T-helper 9 cell (primary cell): ENCODE data around the gene ELOA2.
"Not testable (repeated sequence)": the region's sequence is repeated elsewhere in the genome, so short reads cannot be mapped to it uniquely, and the experiment has no call there.

Experiments used
- DNase-seq: peaks from one replicate; pipeline ENCODE4 v3.0.0-alpha.2; 2020
- total RNA-seq, 2 donors: gene quantifications; one replicate each; lab custom pipeline; 2026; lab: John Stamatoyannopoulos, UW

Gene ELOA2
- 0 reads per million in 2 donors for total RNA-seq

GRCh38 chr18:47035156-47035671 lies at the start of gene ELOA2:
ELOA2 (minus strand) TSS chr18:47035621; CDS start chr18:47035264, 357 bp downstream.
- no peak for DNase-seq

DNA sequence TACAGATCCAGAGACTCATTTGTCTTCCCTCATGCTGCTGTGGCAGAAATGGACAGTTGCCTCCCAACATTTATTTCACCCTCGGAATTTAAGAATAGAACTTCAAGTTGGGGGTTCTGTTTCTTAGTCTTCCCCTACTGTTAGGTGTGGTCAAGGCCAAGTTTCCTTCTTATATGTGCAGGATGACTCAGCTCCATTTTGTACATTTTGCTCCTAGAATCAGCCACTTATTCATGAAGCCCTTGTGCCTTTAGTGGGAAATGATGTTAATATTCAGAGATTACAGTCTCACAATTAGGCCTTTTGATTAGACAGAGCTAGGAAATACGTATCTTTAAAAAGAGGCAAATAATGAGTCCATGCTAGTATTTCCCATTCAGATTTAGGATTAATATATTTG lies 46.2 kb upstream of the ELOA2 start:
- no peak for DNase-seq

GRCh38 chr18:47080872-47081271 lies 45.5 kb upstream of the ELOA2 start:
- no peak for DNase-seq

GRCh38 chr18:47077111-47077510 lies 41.7 kb upstream of the ELOA2 start:
- DNase-seq, result no peak

DNA sequence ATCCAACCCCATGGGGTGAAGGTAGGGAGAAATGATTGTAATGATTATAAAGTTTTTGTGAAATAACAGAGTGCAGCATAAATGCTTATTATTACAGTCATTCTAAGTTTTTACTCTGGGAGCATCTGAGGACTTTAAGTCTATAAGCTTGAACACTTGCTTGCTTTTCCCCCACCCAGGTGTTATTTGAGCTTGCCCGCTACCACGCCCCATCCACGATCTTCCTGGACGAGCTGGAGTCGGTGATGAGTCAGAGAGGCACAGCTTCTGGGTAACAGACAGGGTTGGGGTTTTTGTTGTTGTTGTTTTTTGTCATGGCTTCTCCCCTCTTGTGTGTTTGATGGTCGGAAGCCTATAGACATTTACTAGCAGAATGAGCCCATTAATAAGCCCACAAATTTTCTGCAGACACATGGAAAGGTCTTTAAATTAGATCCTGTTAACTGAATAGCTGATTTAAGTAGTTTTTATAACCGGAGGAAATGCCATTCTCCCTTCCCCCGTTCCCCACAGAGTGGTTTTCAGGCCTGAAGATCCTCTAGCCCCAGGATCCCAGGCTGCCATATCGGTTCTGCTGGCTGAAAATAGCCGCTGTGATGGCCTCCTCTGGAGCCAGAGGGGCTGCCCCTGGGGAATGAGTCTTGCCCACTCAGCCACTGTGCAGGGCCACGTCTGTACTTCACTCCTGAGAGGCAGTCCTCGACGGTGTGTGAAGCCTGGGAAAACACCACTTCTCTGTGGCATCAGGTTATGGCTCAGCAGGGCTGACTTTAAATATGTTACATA lies 39.9 kb upstream of the ELOA2 start:
- no peak for DNase-seq

GRCh38 chr18:47067648-47068047 lies 32.2 kb upstream of the ELOA2 start:
- no peak for DNase-seq

- no peak for DNase-seq
Observed at GRCh38 chr18:47063096-47063495, 27.7 kb upstream of the ELOA2 start.

DNA sequence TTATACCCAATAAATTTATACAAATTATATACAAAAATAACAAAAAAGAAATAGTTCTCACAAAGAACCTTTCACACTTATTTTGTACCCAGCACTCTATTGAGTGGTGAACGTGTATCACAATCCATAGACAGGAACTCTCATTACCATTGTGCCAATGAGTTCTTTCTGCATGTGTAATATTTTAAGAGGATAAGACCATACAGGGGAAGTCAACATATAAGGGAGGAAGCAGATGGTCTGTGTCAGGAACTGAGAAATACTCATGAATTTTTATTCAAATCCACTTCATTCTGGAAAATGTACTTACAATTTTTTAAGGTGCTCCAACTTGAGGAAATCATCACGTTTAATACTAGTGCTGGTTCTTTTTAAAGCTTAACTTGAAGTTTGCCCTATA lies 27.1 kb upstream of the ELOA2 start:
- no peak for DNase-seq

- DNase-seq, result no peak
Observed at GRCh38 chr18:47054369-47054768, 18.9 kb upstream of the ELOA2 start.

- DNase-seq, result no peak
Observed at GRCh38 chr18:47050468-47050867, 15.0 kb upstream of the ELOA2 start.

GRCh38 chr18:47040982-47041381 lies 5.6 kb upstream of the ELOA2 start:
- DNase-seq, result no peak

DNA sequence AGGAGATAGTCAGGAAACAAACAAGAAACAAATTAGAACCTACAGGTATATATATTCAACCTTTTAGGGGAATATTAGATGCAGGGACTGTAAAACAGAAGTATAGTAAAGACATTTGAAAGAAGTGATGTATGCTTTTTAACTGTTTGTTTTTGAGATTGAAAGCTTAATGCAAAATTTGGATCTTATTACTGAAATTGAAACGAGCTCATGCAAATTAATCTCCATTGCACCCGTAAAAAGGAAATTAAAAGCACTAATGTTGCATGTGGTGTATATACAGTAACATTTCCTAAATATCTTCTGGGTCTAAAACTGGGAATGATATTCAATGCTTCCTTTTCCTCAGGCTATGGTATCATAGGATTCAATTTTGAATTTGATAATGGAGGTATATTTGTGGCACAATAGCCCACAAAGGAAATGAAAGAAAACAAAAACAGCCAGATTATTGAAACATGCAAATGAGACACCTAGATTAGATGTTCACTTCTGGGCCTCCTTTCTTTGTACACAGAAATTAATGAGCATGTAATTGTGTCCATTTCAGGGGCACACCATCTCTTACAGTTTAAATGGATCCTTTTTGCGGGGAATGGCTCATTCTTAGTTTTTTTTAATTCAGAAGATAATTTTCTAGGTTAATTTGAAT lies 1.6 kb upstream of the ELOA2 start:
- no peak for DNase-seq

DNA sequence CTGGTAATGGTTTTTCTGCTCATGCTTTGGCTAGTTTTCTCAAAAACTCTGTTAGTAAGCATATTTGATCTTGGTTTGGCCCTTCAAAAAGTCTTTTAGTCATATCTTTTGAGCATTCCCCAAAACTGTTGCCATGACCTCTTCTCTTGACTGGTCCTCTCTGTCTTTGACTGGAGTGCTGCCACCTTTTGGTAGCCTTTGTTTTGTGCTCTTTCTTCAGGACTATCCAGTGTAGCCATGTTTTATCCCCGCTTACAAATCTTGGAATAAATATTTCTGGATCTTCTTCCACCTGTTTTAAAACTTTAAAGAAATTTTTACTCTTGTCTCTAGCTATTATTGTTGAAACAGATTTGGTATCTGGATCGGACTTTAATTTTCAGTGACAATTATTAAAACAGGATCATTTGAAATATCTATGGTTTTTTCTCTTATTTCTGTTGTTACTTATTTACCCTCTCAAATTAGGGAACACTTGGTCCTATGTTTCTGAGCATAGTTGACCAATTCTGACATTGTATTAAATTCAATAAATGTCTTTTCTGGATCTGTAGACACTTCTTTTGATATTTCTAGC lies 965 bp upstream of the ELOA2 start:
- DNase-seq, result no peak

DNA sequence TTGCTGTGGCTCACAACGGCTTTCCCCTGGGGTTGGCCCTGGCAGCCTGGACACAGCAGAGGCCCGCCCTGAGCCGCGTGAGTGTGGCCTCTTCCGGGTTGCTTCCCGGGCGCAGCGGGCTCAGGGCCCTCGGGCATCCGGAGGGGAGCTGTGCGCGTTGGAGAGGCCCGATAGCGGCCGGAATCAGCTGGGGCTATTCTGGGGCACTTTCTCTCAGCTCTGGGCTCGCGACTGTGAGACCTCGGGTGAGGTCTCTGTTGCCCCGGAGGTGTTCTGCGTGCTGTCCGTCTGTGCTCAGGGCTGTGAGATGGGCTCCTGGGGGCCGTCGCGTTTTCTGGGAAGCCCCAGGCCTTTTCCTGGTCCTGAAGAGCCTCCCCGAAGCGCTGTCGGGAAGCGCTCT lies 830 bp downstream of the ELOA2 start:
- DNase-seq, result not testable (repeated sequence)

- DNase-seq, result no peak
Observed at GRCh38 chr18:47032945-47033344, 2.5 kb downstream of the ELOA2 start.

DNA sequence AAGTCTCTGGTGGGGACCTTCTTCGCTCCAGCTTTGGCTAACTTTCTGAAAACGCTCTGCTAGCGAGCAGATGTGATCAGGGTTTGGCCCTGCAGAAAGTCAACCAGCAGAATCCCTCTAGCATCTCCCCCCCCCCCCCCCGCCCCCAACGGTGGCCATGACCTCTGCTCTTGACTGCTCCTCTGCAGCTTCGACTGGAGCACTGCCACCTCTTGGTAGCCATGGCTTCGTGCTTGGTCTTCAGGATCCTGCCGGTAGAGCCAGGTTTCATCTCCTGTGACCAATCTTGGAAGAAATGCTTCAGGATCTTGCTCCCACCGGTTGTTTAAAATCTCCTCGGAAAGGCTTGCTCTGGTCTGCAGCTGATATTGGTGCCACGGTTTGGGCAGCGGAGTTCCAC lies 4.5 kb downstream of the ELOA2 start:
- DNase-seq, result not testable (repeated sequence)

DNA sequence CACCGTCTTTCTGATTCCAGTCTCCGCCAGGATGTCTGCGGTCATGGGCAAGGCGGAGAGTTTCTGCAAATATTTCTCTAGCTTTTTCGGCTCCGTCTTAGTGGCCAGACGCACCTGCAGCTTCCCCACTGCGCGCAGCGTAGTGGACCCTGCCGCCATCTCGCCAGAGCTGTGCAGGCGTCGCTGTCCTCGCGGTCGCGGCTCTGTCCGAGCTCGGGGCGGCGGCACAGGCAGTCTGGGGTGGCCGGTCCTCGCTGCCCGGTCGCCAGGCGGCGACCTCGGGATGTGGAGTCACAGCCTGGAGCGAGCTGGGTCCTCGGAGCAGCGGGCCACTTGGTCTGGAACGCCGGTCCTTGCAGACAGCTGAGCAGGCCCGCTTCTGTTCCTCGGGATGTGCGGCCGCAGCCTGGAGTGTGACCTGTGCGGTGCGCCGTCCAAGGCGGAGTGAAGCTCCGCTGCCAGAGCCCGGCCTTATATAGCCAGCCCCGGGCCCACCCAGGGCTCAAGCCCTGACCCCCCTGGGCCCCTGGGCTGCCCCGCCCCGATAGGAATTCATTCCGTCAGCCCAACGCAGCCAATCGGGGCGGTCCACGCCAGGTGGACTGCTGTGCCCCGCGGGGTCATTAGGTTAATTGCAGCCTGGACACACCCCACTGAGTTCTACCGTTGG lies 5.6 kb downstream of the ELOA2 start:
- DNase-seq, result not testable (repeated sequence)

GRCh38 chr18:47028738-47029137 lies 6.7 kb downstream of the ELOA2 start:
- not testable (repeated sequence) for DNase-seq

- DNase-seq, result not testable (repeated sequence)
Observed at GRCh38 chr18:47025557-47026174, 9.8 kb downstream of the ELOA2 start.

- not testable (repeated sequence) for DNase-seq
Observed at GRCh38 chr18:47023769-47024465, 11.5 kb downstream of the ELOA2 start.

GRCh38 chr18:47022821-47023220 lies 12.6 kb downstream of the ELOA2 start:
- not testable (repeated sequence) for DNase-seq

DNA sequence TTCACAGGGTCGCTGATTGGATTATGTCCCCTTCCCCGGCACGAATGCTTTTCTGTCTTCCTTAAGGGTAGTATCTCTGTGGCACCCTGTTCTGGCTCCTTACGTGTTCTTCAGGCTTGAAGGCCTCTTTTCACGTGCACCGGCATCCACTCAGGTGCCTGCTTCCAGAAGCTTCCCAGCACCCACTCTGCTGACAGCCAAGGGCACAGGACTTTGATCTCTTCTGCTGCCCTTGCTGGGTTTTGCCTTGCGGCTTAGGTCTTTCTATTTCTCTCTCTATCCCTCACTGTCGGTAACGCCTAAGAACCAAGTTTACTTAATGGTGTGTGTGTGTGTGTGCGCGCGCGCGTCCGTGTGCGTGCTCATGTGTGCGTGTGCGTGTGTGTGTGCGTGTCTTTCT lies 14.7 kb downstream of the ELOA2 start:
- not testable (repeated sequence) for DNase-seq
